Activated T-cell treated with anti-CD3 and anti-CD28 coated beads, Interleukin-2, amount 50 U/mL, for 4 hours (primary cell): Measurements from ENCODE around the gene GPS2. TPM values are rescaled to one million over a fixed set of nuclear protein-coding genes. Genes with fewer than 3 reads are reported as not detected.

ENCODE experiments used
- ATAC-seq, 2 donors: fragments of 200-7000 bp; cut with Tn5 transposase; one replicate each; pipeline ENCODE4 v1.10.0; 2021
- DNase-seq: peaks from one replicate; pipeline ENCODE4 v3.0.0-alpha.2; 2020
- H3K27me3 Mint-ChIP-seq: one replicate; pipeline ENCODE4 v1.8.0; 2021; ENCODE audit warnings: low read depth, mixed read lengths
- H3K36me3 Mint-ChIP-seq: one replicate; pipeline ENCODE4 v1.8.0; 2022; ENCODE audit warnings: mixed read lengths; ENCODE audit not compliant: insufficient read depth
- H3K4me1 Mint-ChIP-seq: one replicate; pipeline ENCODE4 v1.8.0; 2021; ENCODE audit warnings: low read depth, mixed read lengths
- H3K4me3 Mint-ChIP-seq: one replicate; pipeline ENCODE4 v1.8.0; 2021; ENCODE audit warnings: mild to moderate bottlenecking, moderate library complexity, mixed read lengths
- H3K9me3 Mint-ChIP-seq: one replicate; pipeline ENCODE4 v1.8.0; 2021; ENCODE audit warnings: mixed read lengths
- total RNA-seq, 3 donors: library from RNA; stranded (reverse); gene quantifications; one replicate each; pipeline ENCODE4 v1.2.1, GENCODE V29; 2021

Gene GPS2
- total RNA-seq, 3 donors from 2014 or later = 80.6 to 92.8 (median 87.1) TPM

DNA sequence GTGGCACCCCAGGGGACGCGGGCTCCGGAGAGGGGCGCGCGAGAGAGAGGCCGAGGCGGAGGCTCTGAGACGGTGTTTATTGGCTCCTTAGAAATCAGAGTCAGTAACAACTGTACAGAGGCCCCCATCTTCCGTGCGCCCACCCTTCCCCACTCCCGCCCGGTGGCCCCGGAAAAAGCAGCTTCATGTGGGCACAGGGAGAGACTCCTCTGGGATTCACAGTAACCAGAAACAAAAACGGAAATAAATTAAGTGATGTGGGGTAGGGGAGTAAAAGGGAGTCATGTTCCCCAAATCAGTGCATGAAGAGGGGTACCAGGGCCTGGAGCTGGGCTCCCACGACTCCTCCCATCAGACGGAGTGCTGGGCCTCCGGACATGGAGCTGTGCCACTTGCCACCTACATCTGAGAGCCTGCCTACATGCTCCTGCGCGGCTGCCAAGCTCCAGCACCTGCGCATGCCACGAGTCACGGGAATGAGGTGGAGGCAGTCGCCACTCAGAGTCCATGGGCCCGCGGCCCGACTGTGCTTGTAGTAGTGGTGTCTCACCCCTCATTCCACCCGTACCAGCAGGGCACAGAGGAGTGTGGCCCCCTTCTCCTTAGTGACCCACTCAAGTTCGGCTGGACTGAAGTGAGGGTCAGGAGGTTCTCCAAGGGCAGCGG lies 543 bp upstream of the GPS2 start:
- DNase-seq = no peak
- H3K9me3 Mint-ChIP-seq = no peaks in the 10 kb centered on the region
- H3K4me1 Mint-ChIP-seq = peaks cover 39% of the 10 kb centered on the region

GRCh38 chr17:7313890-7314718 lies 1.1 kb downstream of the GPS2 start:
- ATAC-seq = no peak
- peak overlapping the region; percentile 87 for H3K4me3 Mint-ChIP-seq
- H3K36me3 Mint-ChIP-seq = peaks cover 41% of the 10 kb centered on the region

More for the DNA sequence above, 543 bp upstream of the GPS2 start:
- no peak for ATAC-seq
- peak overlapping the region; percentile 87 for H3K4me3 Mint-ChIP-seq
- H3K36me3 Mint-ChIP-seq = peaks cover 25% of the 10 kb centered on the region
- no peaks in the 10 kb centered on the region for H3K27me3 Mint-ChIP-seq

GRCh38 chr17:7313088-7313889 lies 1.9 kb downstream of the GPS2 start:
- DNase-seq (no peak), ATAC-seq (peak; percentile 8 to 17)
- H3K4me1 Mint-ChIP-seq = peaks cover 59% of the 10 kb centered on the region
- H3K4me3 Mint-ChIP-seq = peak overlapping the region; percentile 87
- H3K36me3 Mint-ChIP-seq = peaks cover 50% of the 10 kb centered on the region
- H3K27me3 Mint-ChIP-seq = no peaks in the 10 kb centered on the region
- no peaks in the 10 kb centered on the region for H3K9me3 Mint-ChIP-seq

More at GRCh38 chr17:7313890-7314718, 1.1 kb downstream of the GPS2 start:
- Mint-ChIP-seq H3K9me3 (no peaks in the 10 kb centered on the region), H3K4me1 (peaks cover 55% of the 10 kb centered on the region), H3K27me3 (no peaks in the 10 kb centered on the region)
- no peak for DNase-seq

- DNase-seq (no peak), ATAC-seq (no peak)
- Mint-ChIP-seq H3K4me1 (peaks cover 59% of the 10 kb centered on the region), H3K36me3 (peaks cover 50% of the 10 kb centered on the region), H3K9me3 (no peaks in the 10 kb centered on the region), H3K4me3 (peak overlapping the region; percentile 94), H3K27me3 (no peaks in the 10 kb centered on the region)
Measured at GRCh38 chr17:7312432-7313087, 2.6 kb downstream of the GPS2 start.

- ATAC-seq (no peak), DNase-seq (no peak)
- peaks cover 60% of the 10 kb centered on the region for H3K4me1 Mint-ChIP-seq
- H3K36me3 Mint-ChIP-seq = peaks cover 47% of the 10 kb centered on the region
- H3K27me3 Mint-ChIP-seq = no peaks in the 10 kb centered on the region
- H3K4me3 Mint-ChIP-seq = peak overlapping the region; percentile 94
- no peaks in the 10 kb centered on the region for H3K9me3 Mint-ChIP-seq
Measured at GRCh38 chr17:7311110-7311705, 4.0 kb downstream of the GPS2 start.

- peaks cover 60% of the 10 kb centered on the region for H3K4me1 Mint-ChIP-seq
- no peaks in the 10 kb centered on the region for H3K27me3 Mint-ChIP-seq
- DNase-seq = no peak
- H3K9me3 Mint-ChIP-seq = no peaks in the 10 kb centered on the region
- no peak for ATAC-seq
- peak overlapping the region; percentile 94 for H3K4me3 Mint-ChIP-seq
- H3K36me3 Mint-ChIP-seq = peaks cover 47% of the 10 kb centered on the region
Measured at GRCh38 chr17:7309628-7310027, 5.5 kb downstream of the GPS2 start.

GRCh38 chr17:7308625-7309433 lies 6.3 kb downstream of the GPS2 start:
- DNase-seq = peak; percentile 84
- peaks cover 2% of the 10 kb centered on the region for H3K27me3 Mint-ChIP-seq
- no peaks in the 10 kb centered on the region for H3K9me3 Mint-ChIP-seq
- H3K36me3 Mint-ChIP-seq = peaks cover 47% of the 10 kb centered on the region
- ATAC-seq = peak; percentile 35 to 36
- peaks cover 52% of the 10 kb centered on the region for H3K4me1 Mint-ChIP-seq
- H3K4me3 Mint-ChIP-seq = peak overlapping the region; percentile 94

DNA sequence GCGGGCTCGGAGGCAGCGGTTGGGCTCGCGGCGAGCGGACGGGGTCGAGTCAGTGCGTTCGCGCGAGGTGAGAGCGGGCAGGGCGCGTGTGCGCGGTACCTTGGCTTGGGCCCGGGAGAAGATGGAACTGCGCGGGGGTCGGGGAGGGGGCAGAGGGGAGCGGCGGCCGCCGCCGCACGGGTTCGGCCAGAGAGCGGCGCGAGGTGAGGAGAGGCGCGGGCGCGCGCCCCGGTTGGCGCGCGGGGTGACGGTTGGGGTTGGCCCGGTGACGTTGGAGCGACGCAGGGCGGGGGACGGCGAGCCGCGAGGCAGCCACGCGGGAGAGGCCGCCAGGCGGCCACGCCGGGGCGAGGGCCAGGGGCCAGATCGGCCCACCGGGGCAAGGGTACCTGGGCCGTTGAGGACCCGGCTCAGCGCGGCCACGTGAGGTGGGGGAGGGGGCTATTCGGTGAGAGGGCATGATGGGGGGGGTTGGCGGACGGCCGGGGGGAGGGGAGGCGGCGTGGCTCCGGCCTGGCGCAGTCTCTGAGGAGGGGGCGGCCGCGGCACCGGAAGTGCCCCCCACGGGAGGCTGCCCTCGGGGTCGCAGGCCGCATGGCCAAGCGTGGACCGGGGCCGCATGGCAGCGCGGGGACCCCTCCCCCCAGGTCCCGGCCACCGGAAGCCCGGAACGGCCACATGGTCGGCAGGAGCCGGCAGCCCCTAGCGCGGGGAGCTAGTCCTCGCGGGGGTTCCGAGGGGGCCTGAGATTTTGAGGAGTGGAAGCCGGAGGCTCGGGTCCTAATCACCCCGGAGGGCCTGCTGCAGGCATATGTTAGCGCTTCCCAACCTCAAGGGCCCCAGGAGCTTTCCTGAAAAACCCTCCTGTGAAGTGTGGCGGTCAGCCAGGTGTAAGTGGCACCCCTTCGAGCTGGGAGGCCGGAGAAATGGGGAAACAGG lies 7.2 kb downstream of the GPS2 start:
- H3K9me3 Mint-ChIP-seq = no peaks in the 10 kb centered on the region
- ATAC-seq (peak; percentile 3 to 4), DNase-seq (peak; percentile 46)
- H3K4me1 Mint-ChIP-seq = peaks cover 43% of the 10 kb centered on the region
- peaks cover 2% of the 10 kb centered on the region for H3K27me3 Mint-ChIP-seq
- H3K36me3 Mint-ChIP-seq = peaks cover 40% of the 10 kb centered on the region
- H3K4me3 Mint-ChIP-seq = peak overlapping the region; percentile 94

GRCh38 chr17:7306911-7307685 lies 8.1 kb downstream of the GPS2 start, which contains the start of gene EIF5A:
TSS of gene EIF5A (plus strand) at chr17:7307628. CDS start at chr17:7309636, 2,008 bp downstream.
- Mint-ChIP-seq H3K4me1 (peaks cover 36% of the 10 kb centered on the region), H3K4me3 (peak within 1 kb of the TSS; percentile 94), H3K9me3 (no peaks in the 10 kb centered on the region), H3K27me3 (peaks cover 2% of the 10 kb centered on the region), H3K36me3 (peaks cover 32% of the 10 kb centered on the region)
- ATAC-seq = peak; percentile 72 to 73
- DNase-seq = peak; percentile 100

- Mint-ChIP-seq H3K27me3 (peaks cover 2% of the 10 kb centered on the region), H3K4me1 (peaks cover 9% of the 10 kb centered on the region), H3K4me3 (peak overlapping the region; percentile 26), H3K36me3 (peaks cover 9% of the 10 kb centered on the region), H3K9me3 (no peaks in the 10 kb centered on the region)
- ATAC-seq (no peak), DNase-seq (no peak)
Measured at GRCh38 chr17:7304179-7304578, 11.0 kb downstream of the GPS2 start.

- no peak overlapping the region for H3K4me3 Mint-ChIP-seq
- peaks cover 19% of the 10 kb centered on the region for H3K4me1 Mint-ChIP-seq
- ATAC-seq (peak; percentile 49 to 53), DNase-seq (peak; percentile 65)
- no peaks in the 10 kb centered on the region for H3K36me3 Mint-ChIP-seq
- H3K27me3 Mint-ChIP-seq = peaks cover 30% of the 10 kb centered on the region
- H3K9me3 Mint-ChIP-seq = no peaks in the 10 kb centered on the region
Measured at GRCh38 chr17:7296189-7296861, 18.8 kb downstream of the GPS2 start.
